Measurements from ENCODE around the gene PTCD1. TPM values are rescaled to one million over a fixed set of nuclear protein-coding genes. Genes with fewer than 3 reads are reported as not detected.
"Not testable (repeated sequence)": the region's sequence is repeated elsewhere in the genome, so short reads cannot be mapped to it uniquely, and the experiment has no call there.

PTCD1 gene
- total RNA-seq, 1 donor from 2014 or later = 5.4 TPM

DNA sequence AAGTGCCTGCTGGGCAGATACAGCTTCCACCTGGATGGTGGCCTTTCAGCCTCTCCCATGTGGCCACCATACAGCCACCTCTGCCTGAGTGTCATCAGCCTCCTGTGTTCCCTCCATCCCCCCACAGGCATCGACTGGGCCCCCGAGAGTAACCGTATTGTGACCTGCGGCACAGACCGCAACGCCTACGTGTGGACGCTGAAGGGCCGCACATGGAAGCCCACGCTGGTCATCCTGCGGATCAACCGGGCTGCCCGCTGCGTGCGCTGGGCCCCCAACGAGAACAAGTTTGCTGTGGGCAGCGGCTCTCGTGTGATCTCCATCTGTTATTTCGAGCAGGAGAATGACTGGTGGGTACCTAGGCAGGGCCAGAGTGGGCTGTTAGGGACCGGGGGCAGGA lies 50.7 kb downstream of the PTCD1 start:
- H3K27ac Mint-ChIP-seq (ENCODE audit: unreplicated experiment) = no peak overlapping the region
- no peak for DNase-seq (ENCODE audit: low spot score)

DNA sequence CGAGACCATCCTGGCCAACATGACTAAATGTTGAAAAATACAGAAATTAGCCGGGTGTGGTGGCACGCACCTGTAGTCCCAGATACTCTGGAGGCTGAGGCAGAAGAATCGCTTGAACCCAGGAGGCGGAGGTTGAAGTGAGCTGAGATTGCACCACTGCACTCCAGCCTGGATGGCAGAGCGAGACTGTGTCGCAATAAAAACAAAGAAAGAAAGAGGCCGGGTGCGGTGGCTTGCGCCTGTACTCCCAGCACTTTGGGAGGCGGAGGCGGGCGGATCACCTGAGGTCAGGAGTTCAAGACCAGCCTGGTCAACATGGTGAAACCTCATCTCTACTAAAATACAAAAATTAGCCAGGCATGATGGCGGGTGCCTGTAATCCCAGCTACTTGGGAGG lies 51.4 kb downstream of the PTCD1 start:
- H3K36me3 Mint-ChIP-seq (ENCODE audit: low read depth) = peaks cover 17% of the 10 kb centered on the region
- DNase-seq (ENCODE audit: low spot score); H3K4me3 Mint-ChIP-seq (ENCODE audit: unreplicated experiment); H3K9me3 Mint-ChIP-seq (ENCODE audit: low read depth); H3K4me1 Mint-ChIP-seq (ENCODE audit: low read depth); H3K27me3 Mint-ChIP-seq (ENCODE audit: low read depth); H3K27ac Mint-ChIP-seq (ENCODE audit: unreplicated experiment): not testable (repeated sequence)
- TF ChIP-seq CTCF (IDR thresholded peaks at IDR 0.05) = peak; percentile 5

More for the DNA sequence above, 50.7 kb downstream of the PTCD1 start:
- TF ChIP-seq CTCF (IDR thresholded peaks at IDR 0.05) = no peak
- Mint-ChIP-seq H3K4me3 (ENCODE audit: unreplicated experiment) (no peak overlapping the region), H3K9me3 (ENCODE audit: low read depth) (no peaks in the 10 kb centered on the region), H3K4me1 (ENCODE audit: low read depth) (peaks cover 1% of the 10 kb centered on the region), H3K36me3 (ENCODE audit: low read depth) (peaks cover 17% of the 10 kb centered on the region), H3K27me3 (ENCODE audit: low read depth) (no peaks in the 10 kb centered on the region)

- H3K4me1 Mint-ChIP-seq (ENCODE audit: low read depth) = no peaks in the 10 kb centered on the region
- no peaks in the 10 kb centered on the region for H3K9me3 Mint-ChIP-seq (ENCODE audit: low read depth)
- TF ChIP-seq CTCF (IDR thresholded peaks at IDR 0.05) = peak; percentile 63
- DNase-seq (ENCODE audit: low spot score) = no peak
- H3K36me3 Mint-ChIP-seq (ENCODE audit: low read depth) = peaks cover 15% of the 10 kb centered on the region
- no peak overlapping the region for H3K27ac Mint-ChIP-seq (ENCODE audit: unreplicated experiment)
- no peaks in the 10 kb centered on the region for H3K27me3 Mint-ChIP-seq (ENCODE audit: low read depth)
- H3K4me3 Mint-ChIP-seq (ENCODE audit: unreplicated experiment) = no peak overlapping the region
These were observed 51.9 kb downstream of the PTCD1 start for GRCh38 chr7:99386584-99387238.

DNA sequence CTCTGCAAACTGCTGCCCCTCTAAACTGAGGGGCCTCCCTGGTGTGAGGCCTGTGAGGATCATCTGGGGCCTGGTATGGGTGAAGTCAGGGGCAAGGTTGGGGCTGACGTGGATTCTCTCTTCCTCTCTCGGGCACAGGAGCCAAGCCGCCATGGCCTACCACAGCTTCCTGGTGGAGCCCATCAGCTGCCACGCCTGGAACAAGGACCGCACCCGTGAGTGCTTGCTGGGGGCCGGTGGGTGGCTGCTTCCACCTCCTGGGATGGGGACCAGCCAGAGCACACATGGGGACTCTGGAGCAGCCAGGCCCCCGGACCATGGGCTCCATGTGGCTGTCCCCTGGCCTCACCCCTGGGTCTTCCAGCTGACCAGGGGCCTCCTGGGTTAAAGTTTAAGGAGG lies 53.0 kb downstream of the PTCD1 start:
- Mint-ChIP-seq H3K4me1 (ENCODE audit: low read depth) (peaks cover 9% of the 10 kb centered on the region), H3K27me3 (ENCODE audit: low read depth) (no peaks in the 10 kb centered on the region), H3K9me3 (ENCODE audit: low read depth) (no peaks in the 10 kb centered on the region), H3K4me3 (ENCODE audit: unreplicated experiment) (no peak overlapping the region), H3K27ac (ENCODE audit: unreplicated experiment) (no peak overlapping the region), H3K36me3 (ENCODE audit: low read depth) (peaks cover 13% of the 10 kb centered on the region)
- TF ChIP-seq CTCF (IDR thresholded peaks at IDR 0.05) = no peak
- DNase-seq (ENCODE audit: low spot score) = no peak

DNA sequence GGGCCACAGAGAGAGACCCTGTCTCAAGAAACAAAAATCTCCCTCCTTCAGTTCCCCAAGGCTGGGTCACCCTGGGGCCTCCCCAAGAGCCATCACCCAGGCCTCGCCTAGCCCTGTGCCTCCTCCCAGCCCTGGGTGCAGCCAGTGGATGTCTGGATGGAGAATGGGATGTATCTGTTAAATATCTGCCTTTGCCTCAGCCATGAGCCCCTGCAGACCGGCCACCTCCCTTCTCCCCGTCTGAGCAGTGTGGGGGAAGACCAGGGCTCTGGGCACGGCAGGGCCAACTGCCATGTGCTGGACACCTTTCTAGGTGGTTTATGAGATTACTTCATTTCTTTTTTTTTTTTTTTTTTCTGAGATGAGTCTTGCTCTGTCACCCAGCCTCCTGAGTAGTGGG lies 54.1 kb downstream of the PTCD1 start:
- H3K27me3 Mint-ChIP-seq (ENCODE audit: low read depth) = no peaks in the 10 kb centered on the region
- peaks cover 13% of the 10 kb centered on the region for H3K36me3 Mint-ChIP-seq (ENCODE audit: low read depth)
- DNase-seq (ENCODE audit: low spot score) = no peak
- no peak overlapping the region for H3K4me3 Mint-ChIP-seq (ENCODE audit: unreplicated experiment)
- no peak overlapping the region for H3K27ac Mint-ChIP-seq (ENCODE audit: unreplicated experiment)
- TF ChIP-seq CTCF (IDR thresholded peaks at IDR 0.05) = no peak
- peaks cover 20% of the 10 kb centered on the region for H3K4me1 Mint-ChIP-seq (ENCODE audit: low read depth)
- H3K9me3 Mint-ChIP-seq (ENCODE audit: low read depth) = no peaks in the 10 kb centered on the region

Measured in chondrocyte (in vitro differentiated cells).